ENCODE results near the gene SND1.
"Not testable (repeated sequence)": the region's sequence is repeated elsewhere in the genome, so short reads cannot be mapped to it uniquely, and the experiment has no call there.

SND1 gene

GRCh38 chr7:127667759-127668530 is 16.0 kb downstream of the SND1 start:
- Mint-ChIP-seq H3K27ac (no peak overlapping the region), H3K27me3 (no peaks in the 10 kb centered on the region), H3K9me3 (no peaks in the 10 kb centered on the region), H3K4me1 (peaks cover 57% of the 10 kb centered on the region), H3K4me3 (no peak overlapping the region)
- no peak for DNase-seq
- no peak for ATAC-seq

GRCh38 chr7:127671341-127671740 is 19.3 kb downstream of the SND1 start:
- Mint-ChIP-seq H3K4me1 (peaks cover 33% of the 10 kb centered on the region), H3K4me3 (no peak overlapping the region), H3K9me3 (no peaks in the 10 kb centered on the region), H3K27ac (no peak overlapping the region), H3K27me3 (no peaks in the 10 kb centered on the region)
- DNase-seq (no peak), ATAC-seq (no peak)

- Mint-ChIP-seq H3K27me3 (no peaks in the 10 kb centered on the region), H3K4me3 (no peak overlapping the region), H3K4me1 (peaks cover 14% of the 10 kb centered on the region), H3K27ac (peak overlapping the region in 1 of 2 donors; percentile 10), H3K9me3 (no peaks in the 10 kb centered on the region)
- DNase-seq: no peak
- ATAC-seq: no peak
These were observed 21.9 kb downstream of the SND1 start for GRCh38 chr7:127673902-127674301.

- DNase-seq: no peak
- no peak overlapping the region for H3K27ac Mint-ChIP-seq
- no peak overlapping the region for H3K4me3 Mint-ChIP-seq
- ATAC-seq: no peak
- H3K9me3 Mint-ChIP-seq: peaks cover under 1 to 2% of the 10 kb centered on the region in 2 donors
- peaks cover 10% of the 10 kb centered on the region for H3K4me1 Mint-ChIP-seq
- H3K27me3 Mint-ChIP-seq: no peaks in the 10 kb centered on the region
These were observed 22.4 kb downstream of the SND1 start for GRCh38 chr7:127674361-127674760.

GRCh38 chr7:127674923-127675322 is 22.9 kb downstream of the SND1 start:
- H3K27ac Mint-ChIP-seq, H3K4me3 Mint-ChIP-seq, DNase-seq, H3K4me1 Mint-ChIP-seq, H3K27me3 Mint-ChIP-seq, H3K9me3 Mint-ChIP-seq, ATAC-seq: not testable (repeated sequence)

- H3K27me3 Mint-ChIP-seq: no peaks in the 10 kb centered on the region
- DNase-seq: no peak
- H3K9me3 Mint-ChIP-seq: peaks cover 8 to 12% of the 10 kb centered on the region in 2 donors
- peak overlapping the region in 1 of 2 donors; percentile 27 for H3K27ac Mint-ChIP-seq
- ATAC-seq: no peak
- H3K4me1 Mint-ChIP-seq: peaks cover 11% of the 10 kb centered on the region
- H3K4me3 Mint-ChIP-seq: no peak overlapping the region
These were observed 23.7 kb downstream of the SND1 start for GRCh38 chr7:127675721-127676120.

GRCh38 chr7:127677433-127678230 is 25.6 kb downstream of the SND1 start:
- Mint-ChIP-seq H3K4me3 (no peak overlapping the region), H3K27me3 (no peaks in the 10 kb centered on the region), H3K9me3 (peaks cover 8 to 12% of the 10 kb centered on the region in 2 donors), H3K4me1 (peaks cover 23% of the 10 kb centered on the region), H3K27ac (no peak overlapping the region)
- DNase-seq (no peak), ATAC-seq (no peak)

- ATAC-seq: no peak
- Mint-ChIP-seq H3K9me3 (peaks cover 8 to 12% of the 10 kb centered on the region in 2 donors), H3K27ac (no peak overlapping the region), H3K4me3 (no peak overlapping the region), H3K27me3 (no peaks in the 10 kb centered on the region), H3K4me1 (peaks cover 30% of the 10 kb centered on the region)
- no peak for DNase-seq
These were observed 26.3 kb downstream of the SND1 start for GRCh38 chr7:127678337-127678736.

- Mint-ChIP-seq H3K4me3 (no peak overlapping the region), H3K4me1 (peaks cover 35% of the 10 kb centered on the region), H3K27ac (peak overlapping the region in 1 of 2 donors; percentile 46), H3K9me3 (peaks cover 8 to 12% of the 10 kb centered on the region in 2 donors), H3K27me3 (no peaks in the 10 kb centered on the region)
- peak; percentile 64 for ATAC-seq
- no peak for DNase-seq
These were observed 27.0 kb downstream of the SND1 start for GRCh38 chr7:127678947-127679346.

GRCh38 chr7:127680983-127681382 is 29.0 kb downstream of the SND1 start:
- ATAC-seq: no peak
- Mint-ChIP-seq H3K9me3 (peaks cover 8 to 12% of the 10 kb centered on the region in 2 donors), H3K27me3 (no peaks in the 10 kb centered on the region), H3K27ac (no peak overlapping the region), H3K4me3 (no peak overlapping the region), H3K4me1 (peaks cover 40% of the 10 kb centered on the region)
- DNase-seq: no peak

- H3K4me1 Mint-ChIP-seq: peaks cover 40% of the 10 kb centered on the region
- peak; percentile 26 for ATAC-seq
- H3K9me3 Mint-ChIP-seq: peaks cover 8 to 12% of the 10 kb centered on the region in 2 donors
- H3K27me3 Mint-ChIP-seq: no peaks in the 10 kb centered on the region
- no peak for DNase-seq
- H3K27ac Mint-ChIP-seq: no peak overlapping the region
- no peak overlapping the region for H3K4me3 Mint-ChIP-seq
These were observed 30.1 kb downstream of the SND1 start for GRCh38 chr7:127682140-127682539.

- Mint-ChIP-seq H3K4me1 (peaks cover 35% of the 10 kb centered on the region), H3K27ac (peak overlapping the region in 1 of 2 donors; percentile 14), H3K4me3 (no peak overlapping the region), H3K27me3 (no peaks in the 10 kb centered on the region), H3K9me3 (peaks cover 8 to 12% of the 10 kb centered on the region in 2 donors)
- ATAC-seq (no peak), DNase-seq (no peak)
These were observed 32.0 kb downstream of the SND1 start for GRCh38 chr7:127683776-127684681.

GRCh38 chr7:127689194-127689772 is 37.3 kb downstream of the SND1 start:
- DNase-seq (no peak), ATAC-seq (no peak)
- Mint-ChIP-seq H3K27me3 (no peaks in the 10 kb centered on the region), H3K4me1 (peaks cover 21% of the 10 kb centered on the region), H3K27ac (no peak overlapping the region), H3K4me3 (no peak overlapping the region), H3K9me3 (no peaks in the 10 kb centered on the region)

GRCh38 chr7:127690337-127690736 is 38.3 kb downstream of the SND1 start:
- no peak overlapping the region for H3K4me3 Mint-ChIP-seq
- no peak overlapping the region for H3K27ac Mint-ChIP-seq
- H3K4me1 Mint-ChIP-seq: peaks cover 19% of the 10 kb centered on the region
- DNase-seq (no peak), ATAC-seq (no peak)
- no peaks in the 10 kb centered on the region for H3K27me3 Mint-ChIP-seq
- no peaks in the 10 kb centered on the region for H3K9me3 Mint-ChIP-seq

- H3K4me1 Mint-ChIP-seq: peaks cover 19% of the 10 kb centered on the region
These were observed 38.8 kb downstream of the SND1 start for GRCh38 chr7:127690806-127691205.

More at GRCh38 chr7:127690806-127691205, 38.8 kb downstream of the SND1 start:
- Mint-ChIP-seq H3K27me3 (no peaks in the 10 kb centered on the region), H3K4me3 (no peak overlapping the region), H3K9me3 (no peaks in the 10 kb centered on the region), H3K27ac (peak overlapping the region in 1 of 2 donors; percentile 52)
- ATAC-seq (no peak), DNase-seq (no peak)
